MCF 10A (cell line): ENCODE results near the gene PRPF18. TPM values are rescaled to one million over a fixed set of nuclear protein-coding genes. Genes with fewer than 3 reads are reported as not detected.

ENCODE experiments used
- BruUV-seq: library from RNA; stranded (reverse); fragments of 400-500 nt; replicated peaks from 2 replicates; lab custom pipeline; 2021; lab: Mats Ljungman, UMichigan
- CTCF ChIA-PET: fragments of 300-600 bp; sonication (Branson Sonifier 250); formaldehyde crosslinking; extraction: SDS; loops from one replicate; lab custom pipeline; 2021; ENCODE audit warnings: antibody characterized with exemption, inconsistent platforms; lab: Yijun Ruan, JAX
- POLR2A ChIA-PET: fragments of 300-600, 350-650 bp; sonication (Branson Sonifier 250); formaldehyde crosslinking; extraction: SDS; loops from one replicate; lab custom pipeline; 2020; ENCODE audit warnings: antibody characterized with exemption, inconsistent platforms; lab: Yijun Ruan, JAX
- DNase-seq: peaks from one replicate; pipeline ENCODE4 v3.0.0-alpha.2; 2018; ENCODE audit not compliant: unreplicated experiment
- H3K27ac Mint-ChIP-seq: one replicate; pipeline ENCODE4 v1.8.0; 2022; ENCODE audit warnings: mild to moderate bottlenecking, low read depth, mixed read lengths; ENCODE audit not compliant: unreplicated experiment
- H3K27me3 Mint-ChIP-seq: one replicate; pipeline ENCODE4 v1.8.0; 2022; ENCODE audit warnings: mixed read lengths; ENCODE audit not compliant: insufficient read depth, unreplicated experiment
- H3K36me3 Mint-ChIP-seq: one replicate; pipeline ENCODE4 v1.8.0; 2022; ENCODE audit warnings: mild to moderate bottlenecking, moderate library complexity, mixed read lengths; ENCODE audit not compliant: insufficient read depth, unreplicated experiment
- H3K4me1 Mint-ChIP-seq: one replicate; pipeline ENCODE4 v1.8.0; 2022; ENCODE audit warnings: mixed read lengths; ENCODE audit not compliant: insufficient read depth, unreplicated experiment
- H3K4me3 Mint-ChIP-seq: one replicate; pipeline ENCODE4 v1.8.0; 2022; ENCODE audit warnings: mild to moderate bottlenecking, moderate library complexity, mixed read lengths; ENCODE audit not compliant: unreplicated experiment
- H3K9me3 Mint-ChIP-seq: one replicate; pipeline ENCODE4 v1.8.0; 2022; ENCODE audit warnings: mixed read lengths; ENCODE audit not compliant: unreplicated experiment
- intact Hi-C: fragments of 100-400 bp; cut with micrococcal nuclease; formaldehyde crosslinking; loops from 2 replicates; pipeline ENCODE4 v1.14.1; 2022
- total RNA-seq: library from RNA; stranded (reverse); gene quantifications from 2 replicates; pipeline ENCODE4 v1.2.3, GENCODE V29; 2022
- TF ChIP-seq, protein P1 (sequence below): fragments of 200-600 bp; IDR thresholded peaks from one replicate; pipeline ENCODE4 v1.8.0; 2022; ENCODE audit warnings: antibody characterized with exemption, mild to moderate bottlenecking; ENCODE audit not compliant: unreplicated experiment

Gene PRPF18
- total RNA-seq, 1 experiment from 2014 or later, result 27.8 TPM

DNA sequence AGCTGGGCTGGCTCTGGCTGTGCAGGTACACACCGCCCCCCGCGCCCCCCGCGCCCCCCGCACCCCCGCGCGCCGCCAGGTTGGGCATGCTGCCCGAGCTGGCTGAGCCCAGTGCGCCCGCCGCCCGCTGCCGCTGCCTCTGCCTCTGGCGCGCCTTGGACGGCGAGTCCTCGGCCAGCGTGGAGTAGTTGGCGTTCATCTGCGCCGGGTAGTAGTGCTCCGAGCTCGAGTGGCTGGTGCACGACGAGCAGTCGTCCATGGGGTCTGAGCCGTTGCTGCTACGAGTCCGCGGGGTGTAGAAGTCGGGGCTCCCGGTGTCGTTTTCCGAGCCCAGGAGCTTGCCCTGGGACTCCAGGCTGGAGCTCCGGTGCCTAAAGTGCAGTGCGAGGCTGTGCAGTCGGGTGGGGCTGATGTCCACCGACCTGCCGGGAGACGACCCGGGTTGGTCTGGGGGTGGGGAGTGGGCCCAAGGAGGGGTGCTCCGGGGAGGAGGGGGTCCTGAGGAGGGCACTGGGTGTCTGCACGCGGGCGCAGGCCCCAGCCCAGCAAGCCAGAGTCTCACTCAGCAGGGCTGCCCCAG is 70.4 kb downstream of the PRPF18 start:
- peaks cover 11% of the 10 kb centered on the region for H3K36me3 Mint-ChIP-seq
- no peaks in the 10 kb centered on the region for H3K9me3 Mint-ChIP-seq
- no TSS peak for BruUV-seq
- TF ChIP-seq, protein P1, sequence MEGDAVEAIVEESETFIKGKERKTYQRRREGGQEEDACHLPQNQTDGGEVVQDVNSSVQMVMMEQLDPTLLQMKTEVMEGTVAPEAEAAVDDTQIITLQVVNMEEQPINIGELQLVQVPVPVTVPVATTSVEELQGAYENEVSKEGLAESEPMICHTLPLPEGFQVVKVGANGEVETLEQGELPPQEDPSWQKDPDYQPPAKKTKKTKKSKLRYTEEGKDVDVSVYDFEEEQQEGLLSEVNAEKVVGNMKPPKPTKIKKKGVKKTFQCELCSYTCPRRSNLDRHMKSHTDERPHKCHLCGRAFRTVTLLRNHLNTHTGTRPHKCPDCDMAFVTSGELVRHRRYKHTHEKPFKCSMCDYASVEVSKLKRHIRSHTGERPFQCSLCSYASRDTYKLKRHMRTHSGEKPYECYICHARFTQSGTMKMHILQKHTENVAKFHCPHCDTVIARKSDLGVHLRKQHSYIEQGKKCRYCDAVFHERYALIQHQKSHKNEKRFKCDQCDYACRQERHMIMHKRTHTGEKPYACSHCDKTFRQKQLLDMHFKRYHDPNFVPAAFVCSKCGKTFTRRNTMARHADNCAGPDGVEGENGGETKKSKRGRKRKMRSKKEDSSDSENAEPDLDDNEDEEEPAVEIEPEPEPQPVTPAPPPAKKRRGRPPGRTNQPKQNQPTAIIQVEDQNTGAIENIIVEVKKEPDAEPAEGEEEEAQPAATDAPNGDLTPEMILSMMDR, result no peak
- H3K27me3 Mint-ChIP-seq, result no peaks in the 10 kb centered on the region
- intact Hi-C loops, result no loop called here
- H3K4me3 Mint-ChIP-seq, result no peak overlapping the region
- ChIA-PET CTCF (interaction anchor here (0.9 to 1.0 kb wide), 3 partner anchors 10 to 285 kb away, joined by 3 to 6 read pairs (median 3); no protein-coding TSS in a partner anchor), POLR2A (no interaction called here)
- DNase-seq, result no peak
- H3K27ac Mint-ChIP-seq, result no peak overlapping the region
- H3K4me1 Mint-ChIP-seq, result peaks cover 17% of the 10 kb centered on the region

DNA sequence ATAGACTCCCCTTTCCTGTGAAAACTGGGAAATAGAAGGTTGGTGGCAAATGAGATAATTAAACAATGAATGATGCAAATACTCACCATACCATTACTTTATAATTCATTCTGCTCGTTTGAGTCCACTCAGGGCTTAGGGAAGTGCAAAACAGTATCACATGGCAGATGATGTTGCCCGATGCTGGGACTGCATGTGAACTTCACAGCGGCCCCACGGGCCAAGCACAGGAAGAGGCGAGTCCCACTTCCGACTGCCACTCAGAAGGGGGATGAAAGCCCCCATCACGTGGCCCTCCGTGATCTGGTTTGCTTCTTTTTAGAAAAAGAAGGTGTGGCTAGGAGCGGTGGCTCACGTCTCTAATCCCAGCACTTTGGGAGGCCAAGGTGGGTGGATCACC is 71.5 kb downstream of the PRPF18 start:
- BruUV-seq, result no TSS peak
- no peak overlapping the region for H3K4me3 Mint-ChIP-seq
- H3K27ac Mint-ChIP-seq, result no peak overlapping the region
- POLR2A ChIA-PET, result interaction anchor here (0.5 kb wide), 1 partner anchor 72 kb away, joined by 3 read pairs; the partner anchor contains the start of gene PRPF18
- intact Hi-C loops, result no loop called here
- peaks cover 17% of the 10 kb centered on the region for H3K4me1 Mint-ChIP-seq
- DNase-seq, result no peak
- H3K27me3 Mint-ChIP-seq, result no peaks in the 10 kb centered on the region
- no peaks in the 10 kb centered on the region for H3K9me3 Mint-ChIP-seq
- CTCF ChIA-PET, result interaction anchor here (0.9 kb wide), 1 partner anchor 11 kb away, joined by 6 read pairs; no protein-coding TSS in a partner anchor
- TF ChIP-seq, protein P1, result no peak
- peaks cover 11% of the 10 kb centered on the region for H3K36me3 Mint-ChIP-seq

DNA sequence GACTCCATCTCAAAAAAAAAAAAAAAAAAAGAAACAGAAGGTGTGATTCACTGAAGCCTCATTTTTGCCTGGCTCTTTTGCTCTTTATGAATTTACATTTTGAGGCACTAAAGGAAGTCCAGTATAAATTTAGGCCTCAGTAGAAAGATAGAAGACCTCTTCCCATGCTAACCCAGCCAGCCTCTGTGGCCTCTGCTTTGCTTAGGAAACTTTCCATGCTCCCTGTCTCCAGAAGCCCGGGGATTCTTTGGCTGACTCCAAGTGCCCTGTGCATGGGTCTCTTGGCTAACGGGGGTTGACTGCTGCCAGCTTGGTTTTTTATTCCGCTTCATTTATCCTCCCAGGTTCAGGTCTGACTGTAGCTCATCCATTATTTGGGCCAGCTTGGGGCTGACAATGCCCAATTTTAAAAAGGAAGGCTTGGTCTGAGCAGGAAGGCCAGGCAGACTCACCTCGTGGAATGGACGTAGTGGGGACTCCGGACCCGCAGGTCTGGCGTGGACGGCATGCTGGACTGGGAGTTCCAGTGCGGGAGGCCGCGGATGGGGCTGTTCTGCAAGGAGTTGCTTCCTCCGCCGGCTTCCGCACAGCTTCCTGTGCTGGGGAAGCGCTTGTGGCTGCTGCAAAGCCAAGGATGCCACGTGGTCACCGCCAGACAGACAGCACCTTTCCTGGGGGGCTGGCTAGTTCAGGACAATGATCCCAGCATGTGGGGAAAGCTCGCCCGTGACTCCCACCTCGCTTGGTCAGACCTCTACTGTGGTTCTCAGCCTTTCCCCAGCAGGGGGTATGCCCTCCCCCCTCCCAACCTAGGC is 72.3 kb downstream of the PRPF18 start:
- DNase-seq, result no peak
- Mint-ChIP-seq H3K9me3 (no peaks in the 10 kb centered on the region), H3K4me3 (no peak overlapping the region), H3K27ac (no peak overlapping the region), H3K4me1 (peaks cover 17% of the 10 kb centered on the region), H3K27me3 (no peaks in the 10 kb centered on the region), H3K36me3 (peaks cover 5% of the 10 kb centered on the region)
- ChIA-PET POLR2A (interaction anchor here (0.7 to 1.3 kb wide), 5 partner anchors 11 to 1286 kb away, joined by 3 to 9 read pairs (median 4); no protein-coding TSS in a partner anchor), CTCF (interaction anchor here (0.5 to 2.7 kb wide), 28 partner anchors 10 to 992 kb away, joined by 3 to 46 read pairs (median 4); no protein-coding TSS in a partner anchor)
- TF ChIP-seq, protein P1, result no peak
- intact Hi-C loops, result no loop called here
- no TSS peak for BruUV-seq
